ENCODE data around the gene MT1F. TPM values are rescaled to one million over a fixed set of nuclear protein-coding genes. Genes with fewer than 3 reads are reported as not detected.
A peak's percentile ranks its signal among the peaks of the same experiment; 100 is the strongest.

MT1F gene
- total and polyA plus RNA-seq, 9 of the 15 experiments (the other 6 are each of a cell fraction or from before 2014, with no cell fraction given): 0.18 to 0.68 (median 0.29) TPM; not detected in 5

- Histone ChIP-seq H3K4me1 (replicated peaks in 1 of 2; ENCODE audit: control insufficient read depth in 2 of 2, insufficient read depth in 2 of 2, low read length in 2 of 2) (peaks cover 3 to 16% of the 10 kb centered on the region in 2 experiments; a peak in 3 of 5 replicates), H3K36me3 (ENCODE audit: control insufficient read depth, insufficient read depth, low read length) (no peaks in the 10 kb centered on the region), H3K27me3 (ENCODE audit: control insufficient read depth in 2 of 2, insufficient read depth in 2 of 2, low read length in 2 of 2) (peaks cover 28 to 64% of the 10 kb centered on the region in 2 experiments), H3K9ac (ENCODE audit: insufficient read depth in 1 of 2, low read depth in 2 of 2, low read length in 2 of 2) (no peak overlapping the region), H3K4me3 (no peak overlapping the region), H4K20me1 (replicated peaks; ENCODE audit: control insufficient read depth, insufficient read depth, low read length) (0 out of 2 replicates have a peak, but pooled peaks cover 4% of the 10 kb centered on the region), H2AFZ (ENCODE audit: low read depth, low read length) (no peak overlapping the region), H3K79me2 (ENCODE audit: control insufficient read depth, insufficient read depth, low read length) (no peaks in the 10 kb centered on the region), H3K27ac (ENCODE audit: extremely low read depth, low read depth, low read length) (no peak overlapping the region), H3K4me2 (ENCODE audit: insufficient read depth, low read length) (no peak overlapping the region), H3K9me3 (replicated peaks; ENCODE audit: control insufficient read depth, insufficient read depth, low read depth, low read length) (no peaks in the 10 kb centered on the region), H3K9me1 (ENCODE audit: control insufficient read depth, insufficient read depth, low read length) (no peaks in the 10 kb centered on the region)
- POLR2A ChIA-PET: no interaction called here
- no peak for DNase-seq (ENCODE audit: extremely low read depth in 1 of 4, low spot score in 3 of 4)
- 15% methylated on average over 2 of the region's 2 CpGs for WGBS (ENCODE audit: insufficient coverage, low coverage, missing lambda C conversion rate)
- CTCF ChIA-PET (ENCODE audit: low intra/inter-chr PET ratio): no interaction called here
- in situ Hi-C loops (cut with MboI): no loop called here
- no peak for FAIRE-seq
- ATAC-seq: no peak
- no peak for TF ChIP-seq ZNF224 (CRISPR knock-in tag; IDR thresholded peaks at IDR 0.05)
- TF ChIP-seq RBBP5 (IDR thresholded peaks at IDR 0.05; ENCODE audit: borderline replicate concordance, insufficient read depth, low read length, poor library complexity, severe bottlenecking): no peak
- TF ChIP-seq, protein P1, sequence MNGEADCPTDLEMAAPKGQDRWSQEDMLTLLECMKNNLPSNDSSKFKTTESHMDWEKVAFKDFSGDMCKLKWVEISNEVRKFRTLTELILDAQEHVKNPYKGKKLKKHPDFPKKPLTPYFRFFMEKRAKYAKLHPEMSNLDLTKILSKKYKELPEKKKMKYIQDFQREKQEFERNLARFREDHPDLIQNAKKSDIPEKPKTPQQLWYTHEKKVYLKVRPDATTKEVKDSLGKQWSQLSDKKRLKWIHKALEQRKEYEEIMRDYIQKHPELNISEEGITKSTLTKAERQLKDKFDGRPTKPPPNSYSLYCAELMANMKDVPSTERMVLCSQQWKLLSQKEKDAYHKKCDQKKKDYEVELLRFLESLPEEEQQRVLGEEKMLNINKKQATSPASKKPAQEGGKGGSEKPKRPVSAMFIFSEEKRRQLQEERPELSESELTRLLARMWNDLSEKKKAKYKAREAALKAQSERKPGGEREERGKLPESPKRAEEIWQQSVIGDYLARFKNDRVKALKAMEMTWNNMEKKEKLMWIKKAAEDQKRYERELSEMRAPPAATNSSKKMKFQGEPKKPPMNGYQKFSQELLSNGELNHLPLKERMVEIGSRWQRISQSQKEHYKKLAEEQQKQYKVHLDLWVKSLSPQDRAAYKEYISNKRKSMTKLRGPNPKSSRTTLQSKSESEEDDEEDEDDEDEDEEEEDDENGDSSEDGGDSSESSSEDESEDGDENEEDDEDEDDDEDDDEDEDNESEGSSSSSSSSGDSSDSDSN (IDR thresholded peaks at IDR 0.05; ENCODE audit: borderline replicate concordance in 1 of 2, low read depth in 2 of 2, low read length in 2 of 2): no peak
- TF ChIP-seq CEBPB (tag; IDR thresholded peaks at IDR 0.05): peak; percentile 35; the same call in 1 of the 2 replicates
- TF ChIP-seq RHOXF2B (CRISPR knock-in tag; conservative IDR thresholded peaks at IDR 0.05): no peak
- TF ChIP-seq CEBPG (CRISPR knock-in tag; IDR thresholded peaks at IDR 0.05): no peak
- TF ChIP-seq CEBPG (tag; conservative IDR thresholded peaks at IDR 0.05 in 1 of 2, IDR thresholded peaks at IDR 0.05 in 1 of 2): peak in 1 of 2 experiments; percentile 35; a peak in 1 of 4 replicates
- TF ChIP-seq, protein P2, sequence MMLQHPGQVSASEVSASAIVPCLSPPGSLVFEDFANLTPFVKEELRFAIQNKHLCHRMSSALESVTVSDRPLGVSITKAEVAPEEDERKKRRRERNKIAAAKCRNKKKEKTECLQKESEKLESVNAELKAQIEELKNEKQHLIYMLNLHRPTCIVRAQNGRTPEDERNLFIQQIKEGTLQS (IDR thresholded peaks at IDR 0.05): peak; percentile 48
- TF ChIP-seq, protein P2 (CRISPR knock-in tag; conservative IDR thresholded peaks at IDR 0.05): no peak
- TF ChIP-seq DDX20 (tag; IDR thresholded peaks at IDR 0.05; ENCODE audit: low read depth): no peak
- TF ChIP-seq ZNF77 (CRISPR knock-in tag; IDR thresholded peaks at IDR 0.05): no peak
- intact Hi-C loops (cut with micrococcal nuclease): no loop called here
- no TSS peak for BruUV-seq (replicated peaks)
Measured at GRCh38 chr16:56641166-56641565, 16.6 kb upstream of the MT1F start.
